Skeletal muscle tissue (tissue), 4 donors: ENCODE data around the gene KDM4E. TPM values are rescaled to one million over a fixed set of nuclear protein-coding genes. Genes with fewer than 3 reads are reported as not detected.
"Not testable (repeated sequence)": the region's sequence is repeated elsewhere in the genome, so short reads cannot be mapped to it uniquely, and the experiment has no call there.

Source experiments
- H3K27ac ChIP-seq: one replicate; pipeline ENCODE4 v1.7.0; 2013; ENCODE audit warnings: mild to moderate bottlenecking, low read depth, low read length, inconsistent platforms
- H3K27me3 ChIP-seq, 3 donors: one replicate each; pipeline ENCODE4 v1.7.0; 2013; ENCODE audit warnings: low read length in 3 of 3; ENCODE audit not compliant: control insufficient read depth in 3 of 3, insufficient read depth in 3 of 3
- H3K36me3 ChIP-seq, 3 donors: one replicate each; pipeline ENCODE4 v1.7.0; 2013; ENCODE audit warnings: low read length in 3 of 3; ENCODE audit not compliant: control insufficient read depth in 3 of 3, insufficient read depth in 3 of 3
- H3K4me1 ChIP-seq, 3 donors: one replicate each; pipeline ENCODE4 v1.7.0; 2013; ENCODE audit warnings: low read length in 3 of 3, mild to moderate bottlenecking in 3 of 3; ENCODE audit not compliant: control insufficient read depth in 3 of 3, insufficient read depth in 3 of 3
- H3K4me3 ChIP-seq, 3 donors: one replicate each; pipeline ENCODE4 v1.7.0; 2013; ENCODE audit warnings: low read length in 3 of 3
- H3K9ac ChIP-seq, 3 donors: one replicate each; pipeline ENCODE4 v1.7.0; 2013; ENCODE audit warnings: low read length in 3 of 3, mild to moderate bottlenecking in 3 of 3, moderate library complexity in 2 of 3, low read depth in 1 of 3
- H3K9me3 ChIP-seq, 3 donors: one replicate each; pipeline ENCODE4 v1.7.0; 2013; ENCODE audit warnings: low read length in 3 of 3; ENCODE audit not compliant: control insufficient read depth in 3 of 3
- total RNA-seq: library from RNA; depleted of rRNA; stranded (reverse); fragments of >200 nt; gene quantifications from one replicate; pipeline ENCODE4 v1.2.3, GENCODE V29; 2014
- donor health status: Osteomylitis.

KDM4E gene
- total RNA-seq, 1 donor from 2014 or later: not detected

GRCh38 chr11:95044010-95044409, 19.0 kb downstream of the KDM4E start:
- Histone ChIP-seq H3K4me3 (no peak overlapping the region), H3K9me3 (no peaks in the 10 kb centered on the region), H3K36me3 (no peaks in the 10 kb centered on the region), H3K27me3 (peaks cover 12 to 20% (median 12%) of the 10 kb centered on the region in 3 donors), H3K9ac (no peak overlapping the region), H3K4me1 (no peaks in the 10 kb centered on the region), H3K27ac (no peak overlapping the region)

DNA sequence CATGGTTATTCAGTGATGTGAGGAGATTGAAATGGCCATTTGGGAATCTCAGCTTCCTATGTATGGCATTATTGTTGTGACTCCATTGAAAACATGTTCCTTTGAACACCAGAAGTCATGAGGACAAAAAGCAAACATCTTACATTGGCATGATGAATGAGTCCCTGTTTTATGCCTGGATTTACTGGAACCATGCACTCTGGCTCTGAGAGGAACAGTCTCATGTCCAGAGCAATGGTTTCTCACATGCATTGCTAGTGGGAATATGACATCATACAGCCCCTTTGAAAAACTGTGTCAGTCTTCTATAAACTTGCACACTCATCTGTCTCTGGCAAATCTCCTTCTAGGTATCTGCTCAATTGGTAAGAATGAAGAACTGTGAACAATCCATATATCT, 20.8 kb downstream of the KDM4E start:
- no peak overlapping the region for H3K4me3 ChIP-seq

GRCh38 chr11:95049122-95049521, 24.1 kb downstream of the KDM4E start, which contains the start of gene KDM4F:
KDM4F (plus strand) TSS chr11:95049422.
- H3K4me3 ChIP-seq, H3K9ac ChIP-seq, H3K27me3 ChIP-seq, H3K36me3 ChIP-seq, H3K27ac ChIP-seq, H3K9me3 ChIP-seq, H3K4me1 ChIP-seq: not testable (repeated sequence)

More for the DNA sequence above, 20.8 kb downstream of the KDM4E start:
- no peaks in the 10 kb centered on the region for H3K4me1 ChIP-seq
- H3K9ac ChIP-seq: no peak overlapping the region
- H3K27me3 ChIP-seq: peaks cover 7 to 20% (median 9%) of the 10 kb centered on the region in 3 donors
- H3K27ac ChIP-seq: no peak overlapping the region
- no peaks in the 10 kb centered on the region for H3K36me3 ChIP-seq
- no peaks in the 10 kb centered on the region for H3K9me3 ChIP-seq

- Histone ChIP-seq H3K36me3 (no peaks in the 10 kb centered on the region), H3K27ac (no peak overlapping the region), H3K9ac (no peak overlapping the region), H3K4me1 (no peaks in the 10 kb centered on the region), H3K27me3 (peaks cover 2 to 12% (median 6%) of the 10 kb centered on the region in 3 donors), H3K9me3 (no peaks in the 10 kb centered on the region), H3K4me3 (no peak overlapping the region)
These were observed 25.6 kb downstream of the KDM4E start for GRCh38 chr11:95050595-95051202.

- no peaks in the 10 kb centered on the region for H3K36me3 ChIP-seq
These were observed 29.3 kb downstream of the KDM4E start for GRCh38 chr11:95054356-95054755.

GRCh38 chr11:95055283-95055897, 30.3 kb downstream of the KDM4E start:
- no peak overlapping the region for H3K27ac ChIP-seq
- no peaks in the 10 kb centered on the region for H3K9me3 ChIP-seq
- H3K4me3 ChIP-seq: no peak overlapping the region
- no peaks in the 10 kb centered on the region for H3K4me1 ChIP-seq
- H3K27me3 ChIP-seq: peaks cover 2 to 14% (median 6%) of the 10 kb centered on the region in 3 donors
- no peaks in the 10 kb centered on the region for H3K36me3 ChIP-seq
- H3K9ac ChIP-seq: no peak overlapping the region

More at GRCh38 chr11:95054356-95054755, 29.3 kb downstream of the KDM4E start:
- Histone ChIP-seq H3K4me3 (no peak overlapping the region), H3K27ac (no peak overlapping the region), H3K27me3 (peaks cover 2 to 14% (median 6%) of the 10 kb centered on the region in 3 donors), H3K9me3 (no peaks in the 10 kb centered on the region), H3K4me1 (no peaks in the 10 kb centered on the region), H3K9ac (no peak overlapping the region)

DNA sequence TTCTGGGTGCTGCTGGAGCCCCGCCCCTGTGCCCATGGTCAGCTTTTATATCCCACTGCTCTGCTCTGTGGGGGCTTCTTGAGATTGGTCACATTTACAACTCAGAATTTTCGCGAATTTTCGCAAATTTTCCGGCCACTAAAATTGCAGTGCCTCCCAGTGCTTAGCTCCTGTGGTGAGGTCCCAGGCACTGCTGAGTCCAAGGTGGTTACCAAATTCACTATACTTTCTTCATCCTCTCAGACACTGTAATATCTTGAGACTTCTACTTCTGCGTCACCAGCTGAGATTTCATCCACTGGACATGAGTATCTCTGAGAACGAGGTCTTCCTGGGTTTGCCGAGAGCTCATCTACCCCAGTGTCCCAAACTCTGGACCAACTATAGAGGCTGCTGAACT, 32.9 kb downstream of the KDM4E start:
- Histone ChIP-seq H3K9me3 (no peaks in the 10 kb centered on the region), H3K9ac (no peak overlapping the region), H3K4me3 (no peak overlapping the region), H3K4me1 (no peaks in the 10 kb centered on the region), H3K36me3 (no peaks in the 10 kb centered on the region), H3K27me3 (peaks cover 2 to 14% (median 6%) of the 10 kb centered on the region in 3 donors), H3K27ac (no peak overlapping the region)

DNA sequence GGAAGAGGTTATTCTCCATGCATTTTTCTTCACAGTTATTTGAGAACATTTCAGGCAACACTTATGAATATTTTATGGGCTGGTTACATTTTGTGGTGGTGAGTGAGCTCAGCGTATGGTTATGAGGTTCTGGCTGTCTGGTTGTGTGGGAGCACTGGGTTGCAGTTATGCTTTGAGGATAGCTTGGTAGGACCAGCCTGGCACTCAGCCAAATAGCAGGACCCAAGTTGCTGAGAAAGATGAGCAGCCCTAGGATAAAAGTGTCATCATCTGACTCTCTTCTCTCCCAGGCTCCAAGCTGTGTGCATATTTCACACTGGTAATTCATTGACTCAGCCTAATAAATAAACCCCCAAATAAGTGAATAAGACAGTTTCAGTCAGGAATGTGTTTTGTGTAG, 33.6 kb downstream of the KDM4E start:
- Histone ChIP-seq H3K27me3 (peaks cover 2 to 11% (median 3%) of the 10 kb centered on the region in 3 donors), H3K36me3 (no peaks in the 10 kb centered on the region), H3K9me3 (no peaks in the 10 kb centered on the region), H3K27ac (no peak overlapping the region), H3K4me3 (no peak overlapping the region), H3K4me1 (no peaks in the 10 kb centered on the region), H3K9ac (no peak overlapping the region)

- Histone ChIP-seq H3K27ac (no peak overlapping the region), H3K9ac (no peak overlapping the region), H3K36me3 (no peaks in the 10 kb centered on the region), H3K4me3 (no peak overlapping the region), H3K27me3 (peaks cover 1 to 7% (median 2%) of the 10 kb centered on the region in 3 donors), H3K9me3 (no peaks in the 10 kb centered on the region), H3K4me1 (no peaks in the 10 kb centered on the region)
These were observed 34.0 kb downstream of the KDM4E start for GRCh38 chr11:95059046-95059445.

GRCh38 chr11:95065336-95065735, 40.3 kb downstream of the KDM4E start:
- no peaks in the 10 kb centered on the region for H3K36me3 ChIP-seq
- no peaks in the 10 kb centered on the region for H3K9me3 ChIP-seq
- no peak overlapping the region for H3K9ac ChIP-seq
- peaks cover 3 to 6% (median 5%) of the 10 kb centered on the region in 3 donors for H3K4me1 ChIP-seq
- H3K27me3 ChIP-seq: no peaks in the 10 kb centered on the region
- no peak overlapping the region for H3K4me3 ChIP-seq
- H3K27ac ChIP-seq: no peak overlapping the region
